GM21825 (cell line): ENCODE measurements around the gene MCOLN3.

Source experiments
- ATAC-seq: cut with Tn5 transposase; IDR thresholded peaks from one replicate; pipeline ENCODE4 v1.9.1; 2021; ENCODE audit warnings: mild to moderate bottlenecking, moderate library complexity; ENCODE audit not compliant: unreplicated experiment

Gene MCOLN3

GRCh38 chr1:85048296-85049064, at the start of gene MCOLN3:
MCOLN3 (minus strand) TSS chr1:85048500; CDS start chr1:85045360, 3,140 bp downstream.
- peak; percentile 70 for ATAC-seq

- ATAC-seq, result no peak
Measured at GRCh38 chr1:85093644-85094043, 45.3 kb upstream of the MCOLN3 start.

- peak; percentile 68 for ATAC-seq
Measured at GRCh38 chr1:85091671-85092280, 43.5 kb upstream of the MCOLN3 start.

GRCh38 chr1:85090225-85090624, 41.9 kb upstream of the MCOLN3 start:
- no peak for ATAC-seq

- ATAC-seq, result no peak
Measured at GRCh38 chr1:85089203-85089602, 40.9 kb upstream of the MCOLN3 start.

- no peak for ATAC-seq
Measured at GRCh38 chr1:85088408-85088784, 40.1 kb upstream of the MCOLN3 start.

GRCh38 chr1:85087659-85088407, 39.5 kb upstream of the MCOLN3 start:
- no peak for ATAC-seq

- ATAC-seq, result no peak
Measured at GRCh38 chr1:85085417-85085816, 37.1 kb upstream of the MCOLN3 start.

- ATAC-seq, result no peak
Measured at GRCh38 chr1:85078903-85079302, 30.6 kb upstream of the MCOLN3 start.

GRCh38 chr1:85074365-85074964, 26.2 kb upstream of the MCOLN3 start:
- no peak for ATAC-seq

GRCh38 chr1:85070972-85071492, 22.7 kb upstream of the MCOLN3 start:
- ATAC-seq, result no peak

GRCh38 chr1:85068846-85069245, 20.5 kb upstream of the MCOLN3 start:
- ATAC-seq, result no peak

GRCh38 chr1:85065550-85065949, 17.2 kb upstream of the MCOLN3 start:
- no peak for ATAC-seq

- ATAC-seq, result no peak
Measured at GRCh38 chr1:85062425-85063026, 14.2 kb upstream of the MCOLN3 start.

GRCh38 chr1:85061711-85062424, 13.6 kb upstream of the MCOLN3 start:
- ATAC-seq, result peak; percentile 100

GRCh38 chr1:85060038-85060437, 11.7 kb upstream of the MCOLN3 start:
- no peak for ATAC-seq

GRCh38 chr1:85059563-85059962, 11.3 kb upstream of the MCOLN3 start:
- ATAC-seq, result no peak

- ATAC-seq, result no peak
Measured at GRCh38 chr1:85058786-85059185, 10.5 kb upstream of the MCOLN3 start.

- ATAC-seq, result no peak
Measured at GRCh38 chr1:85058311-85058710, 10.0 kb upstream of the MCOLN3 start.

GRCh38 chr1:85054664-85055063, 6.4 kb upstream of the MCOLN3 start:
- ATAC-seq, result no peak
